ENCODE measurements around the gene HS6ST2.
A peak's percentile ranks its signal among the peaks of the same experiment; 100 is the strongest.

The HS6ST2 gene

GRCh38 chrX:132676561-132677186, 281.8 kb downstream of the HS6ST2 start:
- DNase-seq (ENCODE audit: low read depth, low spot score): no peak

- no peak for DNase-seq (ENCODE audit: low read depth, low spot score)
Observed at GRCh38 chrX:132676102-132676501, 282.3 kb downstream of the HS6ST2 start.

- no peak for DNase-seq (ENCODE audit: low read depth, low spot score)
Observed at GRCh38 chrX:132673331-132673730, 285.1 kb downstream of the HS6ST2 start.

GRCh38 chrX:132671229-132671641, 287.2 kb downstream of the HS6ST2 start:
- peak; percentile 42 for DNase-seq (ENCODE audit: low read depth, low spot score)

GRCh38 chrX:132669142-132669541, 289.3 kb downstream of the HS6ST2 start:
- no peak for DNase-seq (ENCODE audit: low read depth, low spot score)

- no peak for DNase-seq (ENCODE audit: low read depth, low spot score)
Observed at GRCh38 chrX:132668178-132668577, 290.3 kb downstream of the HS6ST2 start.

- DNase-seq (ENCODE audit: low read depth, low spot score): no peak
Observed at GRCh38 chrX:132665676-132666075, 292.8 kb downstream of the HS6ST2 start.

- DNase-seq (ENCODE audit: low read depth, low spot score): no peak
Observed at GRCh38 chrX:132664273-132664672, 294.2 kb downstream of the HS6ST2 start.

- no peak for DNase-seq (ENCODE audit: low read depth, low spot score)
Observed at GRCh38 chrX:132662844-132663243, 295.6 kb downstream of the HS6ST2 start.

GRCh38 chrX:132657876-132658275, 300.6 kb downstream of the HS6ST2 start:
- no peak for DNase-seq (ENCODE audit: low read depth, low spot score)

GRCh38 chrX:132652871-132653270, 305.6 kb downstream of the HS6ST2 start:
- DNase-seq (ENCODE audit: low read depth, low spot score): no peak

- DNase-seq (ENCODE audit: low read depth, low spot score): no peak
Observed at GRCh38 chrX:132651421-132652086, 306.9 kb downstream of the HS6ST2 start.

- no peak for DNase-seq (ENCODE audit: low read depth, low spot score)
Observed at GRCh38 chrX:132648895-132649294, 309.5 kb downstream of the HS6ST2 start.

GRCh38 chrX:132639446-132639845, 319.0 kb downstream of the HS6ST2 start:
- DNase-seq (ENCODE audit: low read depth, low spot score): no peak

GRCh38 chrX:132638313-132638712, 320.1 kb downstream of the HS6ST2 start:
- DNase-seq (ENCODE audit: low read depth, low spot score): no peak

- no peak for DNase-seq (ENCODE audit: low read depth, low spot score)
Observed at GRCh38 chrX:132636080-132636479, 322.3 kb downstream of the HS6ST2 start.

GRCh38 chrX:132634521-132634920, 323.9 kb downstream of the HS6ST2 start:
- DNase-seq (ENCODE audit: low read depth, low spot score): no peak

GRCh38 chrX:132631579-132632232, 326.7 kb downstream of the HS6ST2 start:
- DNase-seq (ENCODE audit: low read depth, low spot score): no peak

GRCh38 chrX:132624466-132624865, 334.0 kb downstream of the HS6ST2 start:
- no peak for DNase-seq (ENCODE audit: low read depth, low spot score)

GRCh38 chrX:132623942-132624341, 334.5 kb downstream of the HS6ST2 start:
- no peak for DNase-seq (ENCODE audit: low read depth, low spot score)

- DNase-seq (ENCODE audit: low read depth, low spot score): no peak
Observed at GRCh38 chrX:132623300-132623699, 335.1 kb downstream of the HS6ST2 start.

GRCh38 chrX:132622130-132622529, 336.3 kb downstream of the HS6ST2 start:
- DNase-seq (ENCODE audit: low read depth, low spot score): no peak

- no peak for DNase-seq (ENCODE audit: low read depth, low spot score)
Observed at GRCh38 chrX:132618810-132619209, 339.6 kb downstream of the HS6ST2 start.
